ENCODE results near the gene SNX7. TPM values are rescaled to one million over a fixed set of nuclear protein-coding genes. Genes with fewer than 3 reads are reported as not detected.

Gene SNX7
- total and polyA plus RNA-seq, 9 of the 15 experiments (the other 6 are each of a cell fraction or from before 2014, with no cell fraction given) = 0.09 TPM; not detected in 8

- intact Hi-C loops (cut with micrococcal nuclease) (no loop called here), in situ Hi-C loops (cut with MboI) (no loop called here)
- no peaks in the 10 kb centered on the region for H3K4me1 ChIP-seq (replicated peaks in 1 of 2; ENCODE audit: control insufficient read depth in 2 of 2, insufficient read depth in 2 of 2, low read length in 2 of 2)
- H3K27me3 ChIP-seq (ENCODE audit: control insufficient read depth in 2 of 2, insufficient read depth in 2 of 2, low read length in 2 of 2) = no peaks in the 10 kb centered on the region
- no peak overlapping the region for H2AFZ ChIP-seq (ENCODE audit: low read depth, low read length)
- no peaks in the 10 kb centered on the region for H3K36me3 ChIP-seq (ENCODE audit: control insufficient read depth, insufficient read depth, low read length)
- H3K9me3 ChIP-seq (replicated peaks; ENCODE audit: control insufficient read depth, insufficient read depth, low read depth, low read length) = no peaks in the 10 kb centered on the region
- ATAC-seq = no peak
- no peaks in the 10 kb centered on the region for H3K79me2 ChIP-seq (ENCODE audit: control insufficient read depth, insufficient read depth, low read length)
- ChIA-PET POLR2A (interaction anchor here (1.1 kb wide), 1 partner anchor 327 kb away, joined by 3 read pairs; no protein-coding TSS in a partner anchor), CTCF (ENCODE audit: low intra/inter-chr PET ratio) (no interaction called here)
- H4K20me1 ChIP-seq (replicated peaks; ENCODE audit: control insufficient read depth, insufficient read depth, low read length) = no peaks in the 10 kb centered on the region
- TF ChIP-seq CCNT2 (IDR thresholded peaks at IDR 0.05; ENCODE audit: borderline replicate concordance, extremely low read depth, insufficient read length, low read depth, low read length) = no peak
- no peak for TF ChIP-seq ZNF77 (CRISPR knock-in tag; IDR thresholded peaks at IDR 0.05)
- no peak for TF ChIP-seq ZNF699 (CRISPR knock-in tag; IDR thresholded peaks at IDR 0.05; ENCODE audit: insufficient replicate concordance)
- TF ChIP-seq PTRF (tag; IDR thresholded peaks at IDR 0.05) = no peak
- TF ChIP-seq ZNF668 (CRISPR knock-in tag; IDR thresholded peaks at IDR 0.05) = no peak
- TF ChIP-seq TBP (optimal IDR thresholded peaks at IDR 0.05; ENCODE audit: low read depth, low read length) = no peak
- TF ChIP-seq ZSCAN29 (IDR thresholded peaks at IDR 0.05) = no peak
- no peak for TF ChIP-seq SMARCE1 (IDR thresholded peaks at IDR 0.05)
- no peak for TF ChIP-seq HMG20A (CRISPR knock-in tag; conservative IDR thresholded peaks at IDR 0.05)
- no peak for TF ChIP-seq ZNF224 (CRISPR knock-in tag; IDR thresholded peaks at IDR 0.05)
- TF ChIP-seq HSF4 (CRISPR knock-in tag; IDR thresholded peaks at IDR 0.05; ENCODE audit: borderline replicate concordance) = no peak
- TF ChIP-seq NR2F6 (CRISPR knock-in tag; IDR thresholded peaks at IDR 0.05) = no peak
- TF ChIP-seq USF1 (CRISPR knock-in tag; IDR thresholded peaks at IDR 0.05) = no peak
- TF ChIP-seq ZNF263 (CRISPR knock-in tag; IDR thresholded peaks at IDR 0.05; ENCODE audit: borderline replicate concordance) = no peak
- TF ChIP-seq MLX (CRISPR knock-in tag; conservative IDR thresholded peaks at IDR 0.05) = no peak
- TF ChIP-seq POLR3A (IDR thresholded peaks at IDR 0.05; ENCODE audit: borderline replicate concordance, extremely low read depth, insufficient read depth, insufficient read length) = no peak
- TF ChIP-seq GABPB2 (CRISPR knock-in tag; conservative IDR thresholded peaks at IDR 0.05) = no peak
- TF ChIP-seq CREB3L1 (IDR thresholded peaks at IDR 0.05; ENCODE audit: borderline replicate concordance, low read depth) = no peak
- no peak overlapping the region for H3K27ac ChIP-seq (ENCODE audit: extremely low read depth, low read depth, low read length)
- no TSS peak for BruUV-seq (replicated peaks)
- no peak overlapping the region for H3K9ac ChIP-seq (ENCODE audit: insufficient read depth in 1 of 2, low read depth in 2 of 2, low read length in 2 of 2)
- no peak overlapping the region for H3K4me3 ChIP-seq
- WGBS (ENCODE audit: insufficient coverage, low coverage, missing lambda C conversion rate) = 4% methylated on average over 3 of the region's 3 CpGs
- H3K4me2 ChIP-seq (ENCODE audit: insufficient read depth, low read length) = no peak overlapping the region
- no peak for FAIRE-seq
- no peak for DNase-seq (ENCODE audit: extremely low read depth in 1 of 4, low spot score in 3 of 4)
- no peaks in the 10 kb centered on the region for H3K9me1 ChIP-seq (ENCODE audit: control insufficient read depth, insufficient read depth, low read length)
Measured at GRCh38 chr1:98793136-98793535, 131.6 kb downstream of the SNX7 start.
